ENCODE results near the gene STX11.

The STX11 gene

DNA sequence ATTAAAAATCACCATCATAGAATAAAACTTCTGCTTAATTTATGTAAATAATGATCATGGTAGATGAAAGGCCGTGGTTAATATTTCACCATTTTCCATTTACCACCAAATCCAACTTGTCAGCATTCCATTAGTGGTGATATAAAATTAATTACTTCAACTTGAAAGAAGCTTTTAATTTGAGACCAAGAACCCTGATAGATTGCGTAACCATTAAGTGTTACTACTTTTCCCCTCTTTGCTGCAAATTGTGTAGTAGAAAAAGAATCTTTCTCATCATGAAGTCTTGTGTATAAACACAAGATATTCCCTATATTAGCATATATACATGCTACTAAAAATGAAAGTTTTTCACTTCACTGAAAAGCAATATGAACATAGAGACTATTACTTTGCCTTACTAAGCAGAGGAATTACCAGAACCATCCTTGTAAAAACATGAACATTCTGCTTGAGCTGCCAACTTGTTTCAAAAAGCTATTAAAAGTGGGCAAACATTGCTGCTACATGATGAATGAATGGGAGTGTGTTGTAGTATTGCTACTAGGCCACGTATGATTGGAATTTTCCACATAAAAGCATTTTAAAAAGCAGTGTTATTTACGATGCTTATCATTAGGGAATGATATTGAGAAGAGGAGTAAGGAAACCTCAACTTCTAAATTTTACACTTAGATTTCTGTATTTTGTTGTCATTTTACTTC is 35.0 kb downstream of the STX11 start:
- no peak overlapping the region for H3K27ac ChIP-seq (ENCODE audit: low read depth, low read length)
- H4K20me1 ChIP-seq (ENCODE audit: control insufficient read depth, insufficient read depth, low read depth, low read length) = no peaks in the 10 kb centered on the region
- TF ChIP-seq EZH2phosphoT487 (IDR thresholded peaks at IDR 0.05; ENCODE audit: borderline replicate concordance, low read length) = no peak
- TF ChIP-seq, protein P1, sequence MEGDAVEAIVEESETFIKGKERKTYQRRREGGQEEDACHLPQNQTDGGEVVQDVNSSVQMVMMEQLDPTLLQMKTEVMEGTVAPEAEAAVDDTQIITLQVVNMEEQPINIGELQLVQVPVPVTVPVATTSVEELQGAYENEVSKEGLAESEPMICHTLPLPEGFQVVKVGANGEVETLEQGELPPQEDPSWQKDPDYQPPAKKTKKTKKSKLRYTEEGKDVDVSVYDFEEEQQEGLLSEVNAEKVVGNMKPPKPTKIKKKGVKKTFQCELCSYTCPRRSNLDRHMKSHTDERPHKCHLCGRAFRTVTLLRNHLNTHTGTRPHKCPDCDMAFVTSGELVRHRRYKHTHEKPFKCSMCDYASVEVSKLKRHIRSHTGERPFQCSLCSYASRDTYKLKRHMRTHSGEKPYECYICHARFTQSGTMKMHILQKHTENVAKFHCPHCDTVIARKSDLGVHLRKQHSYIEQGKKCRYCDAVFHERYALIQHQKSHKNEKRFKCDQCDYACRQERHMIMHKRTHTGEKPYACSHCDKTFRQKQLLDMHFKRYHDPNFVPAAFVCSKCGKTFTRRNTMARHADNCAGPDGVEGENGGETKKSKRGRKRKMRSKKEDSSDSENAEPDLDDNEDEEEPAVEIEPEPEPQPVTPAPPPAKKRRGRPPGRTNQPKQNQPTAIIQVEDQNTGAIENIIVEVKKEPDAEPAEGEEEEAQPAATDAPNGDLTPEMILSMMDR (IDR thresholded peaks at IDR 0.05; ENCODE audit: low read depth, low read length, poor library complexity, severe bottlenecking) = no peak
- no peak overlapping the region for H3K4me2 ChIP-seq (ENCODE audit: low read length)
- no peaks in the 10 kb centered on the region for H3K9me2 ChIP-seq (replicated peaks; ENCODE audit: control insufficient read depth, low read length)
- no peak overlapping the region for H3K4me3 ChIP-seq (ENCODE audit: low read length)
- H3K79me2 ChIP-seq (ENCODE audit: control insufficient read depth, low read length) = no peaks in the 10 kb centered on the region
- H3K36me3 ChIP-seq (ENCODE audit: control insufficient read depth, low read length) = no peaks in the 10 kb centered on the region
- no peaks in the 10 kb centered on the region; the same call in 1 of the 2 replicates for H3K9me3 ChIP-seq (ENCODE audit: control insufficient read depth, insufficient read depth, low read length)
- no peaks in the 10 kb centered on the region for H3K27me3 ChIP-seq (ENCODE audit: control insufficient read depth, low read length)
- H3K4me1 ChIP-seq (ENCODE audit: control insufficient read depth, low read length) = no peaks in the 10 kb centered on the region
- no peaks in the 10 kb centered on the region for H3F3A ChIP-seq (ENCODE audit: control insufficient read depth, insufficient read depth)

DNA sequence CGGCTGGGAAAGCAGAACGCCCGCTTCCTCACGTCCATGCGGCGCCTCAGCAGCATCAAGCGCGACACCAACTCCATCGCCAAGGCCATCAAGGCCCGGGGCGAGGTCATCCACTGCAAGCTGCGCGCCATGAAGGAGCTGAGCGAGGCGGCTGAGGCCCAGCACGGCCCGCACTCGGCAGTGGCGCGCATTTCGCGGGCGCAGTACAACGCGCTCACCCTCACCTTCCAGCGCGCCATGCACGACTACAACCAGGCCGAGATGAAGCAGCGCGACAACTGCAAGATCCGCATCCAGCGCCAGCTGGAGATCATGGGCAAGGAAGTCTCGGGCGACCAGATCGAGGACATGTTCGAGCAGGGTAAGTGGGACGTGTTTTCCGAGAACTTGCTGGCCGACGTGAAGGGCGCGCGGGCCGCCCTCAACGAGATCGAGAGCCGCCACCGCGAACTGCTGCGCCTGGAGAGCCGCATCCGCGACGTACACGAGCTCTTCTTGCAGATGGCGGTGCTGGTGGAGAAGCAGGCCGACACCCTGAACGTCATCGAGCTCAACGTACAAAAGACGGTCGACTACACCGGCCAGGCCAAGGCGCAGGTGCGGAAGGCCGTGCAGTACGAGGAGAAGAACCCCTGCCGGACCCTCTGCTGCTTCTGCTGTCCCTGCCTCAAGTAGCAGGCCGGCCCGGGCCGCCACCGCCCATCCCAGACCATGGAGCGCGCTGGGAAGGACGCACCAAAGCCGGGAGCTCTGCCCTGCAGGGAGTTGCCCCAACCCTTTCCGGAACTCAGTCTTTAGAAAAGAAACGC is 36.7 kb downstream of the STX11 start:
- no peaks in the 10 kb centered on the region for H3F3A ChIP-seq (ENCODE audit: control insufficient read depth, insufficient read depth)
- no peaks in the 10 kb centered on the region for H3K27me3 ChIP-seq (ENCODE audit: control insufficient read depth, low read length)
- no peak overlapping the region for H3K4me2 ChIP-seq (ENCODE audit: low read length)
- H3K9me3 ChIP-seq (ENCODE audit: control insufficient read depth, insufficient read depth, low read length) = no peaks in the 10 kb centered on the region; the same call in 1 of the 2 replicates
- H3K79me2 ChIP-seq (ENCODE audit: control insufficient read depth, low read length) = no peaks in the 10 kb centered on the region
- no peak overlapping the region for H3K27ac ChIP-seq (ENCODE audit: low read depth, low read length)
- no peaks in the 10 kb centered on the region for H4K20me1 ChIP-seq (ENCODE audit: control insufficient read depth, insufficient read depth, low read depth, low read length)
- H3K36me3 ChIP-seq (ENCODE audit: control insufficient read depth, low read length) = no peaks in the 10 kb centered on the region
- TF ChIP-seq, protein P1 (IDR thresholded peaks at IDR 0.05; ENCODE audit: low read depth, low read length, poor library complexity, severe bottlenecking) = no peak
- TF ChIP-seq EZH2phosphoT487 (IDR thresholded peaks at IDR 0.05; ENCODE audit: borderline replicate concordance, low read length) = no peak
- no peak overlapping the region for H3K4me3 ChIP-seq (ENCODE audit: low read length)
- H3K9me2 ChIP-seq (replicated peaks; ENCODE audit: control insufficient read depth, low read length) = no peaks in the 10 kb centered on the region
- H3K4me1 ChIP-seq (ENCODE audit: control insufficient read depth, low read length) = no peaks in the 10 kb centered on the region

DNA sequence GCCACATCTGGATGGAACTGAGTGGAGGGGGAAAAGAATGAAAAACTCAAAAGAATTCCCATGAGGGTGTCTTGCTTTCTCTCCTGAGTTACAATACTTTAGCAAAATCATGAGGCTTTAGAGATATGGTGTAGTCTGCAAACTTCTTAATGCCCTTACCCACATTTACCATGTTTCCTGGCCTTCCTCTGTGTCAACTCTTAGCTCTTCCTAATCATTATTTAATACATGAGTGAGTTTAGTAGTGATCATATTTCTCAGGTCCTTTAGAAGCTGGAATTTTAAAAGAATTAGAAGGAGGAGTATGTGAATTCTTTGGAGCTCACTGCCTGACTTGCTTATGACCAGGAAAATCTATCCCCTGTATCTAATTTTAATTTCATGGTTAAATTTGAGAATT is 39.0 kb downstream of the STX11 start:
- Histone ChIP-seq H3K4me2 (ENCODE audit: low read length) (no peak overlapping the region), H3K79me2 (ENCODE audit: control insufficient read depth, low read length) (no peaks in the 10 kb centered on the region), H3K4me1 (ENCODE audit: control insufficient read depth, low read length) (no peaks in the 10 kb centered on the region), H3K9me3 (ENCODE audit: control insufficient read depth, insufficient read depth, low read length) (no peaks in the 10 kb centered on the region; the same call in 1 of the 2 replicates), H3K9me2 (replicated peaks; ENCODE audit: control insufficient read depth, low read length) (no peaks in the 10 kb centered on the region), H3K27me3 (ENCODE audit: control insufficient read depth, low read length) (no peaks in the 10 kb centered on the region), H3F3A (ENCODE audit: control insufficient read depth, insufficient read depth) (no peaks in the 10 kb centered on the region), H3K27ac (ENCODE audit: low read depth, low read length) (no peak overlapping the region), H4K20me1 (ENCODE audit: control insufficient read depth, insufficient read depth, low read depth, low read length) (no peaks in the 10 kb centered on the region), H3K36me3 (ENCODE audit: control insufficient read depth, low read length) (no peaks in the 10 kb centered on the region), H3K4me3 (ENCODE audit: low read length) (no peak overlapping the region)
- no peak for TF ChIP-seq EZH2phosphoT487 (IDR thresholded peaks at IDR 0.05; ENCODE audit: borderline replicate concordance, low read length)
- TF ChIP-seq, protein P1 (IDR thresholded peaks at IDR 0.05; ENCODE audit: low read depth, low read length, poor library complexity, severe bottlenecking) = no peak
